SU-DHL-6 (cell line): ENCODE data around the gene EZR.

Experiments used
- H2AFZ ChIP-seq: fragments of 200-600 bp; sonication (generic); 2 replicates; pipeline ENCODE4 v1.6.1; 2014; ENCODE audit warnings: low read depth, mild to moderate bottlenecking, moderate library complexity, mixed read lengths, antibody characterized with exemption, low read length; ENCODE audit not compliant: severe bottlenecking
- H3F3A ChIP-seq: fragments of 200-600 bp; shearing (Covaris generic); 2 replicates; pipeline ENCODE4 v1.6.0; 2016; ENCODE audit warnings: antibody characterized with exemption, mild to moderate bottlenecking; ENCODE audit not compliant: insufficient read depth
- H3K27ac ChIP-seq: fragments of 200-600 bp; sonication (generic); 2 replicates; pipeline ENCODE4 v1.5.1; 2016; ENCODE audit warnings: low read depth, mild to moderate bottlenecking, low read length, moderate library complexity, mixed read lengths
- H3K27me3 ChIP-seq: fragments of 200-600 bp; sonication (generic), shearing (Covaris generic); 2 replicates; pipeline ENCODE4 v1.6.0; 2014; ENCODE audit warnings: mild to moderate bottlenecking, low read length
- H3K36me3 ChIP-seq: fragments of 200-600 bp; sonication (generic); 2 replicates; pipeline ENCODE4 v1.6.1; 2014; ENCODE audit warnings: mild to moderate bottlenecking, low read length, mixed read lengths
- H3K4me2 ChIP-seq: fragments of 300-600, 200-600 bp; shearing (Covaris generic), sonication (generic); 2 replicates; pipeline ENCODE4 v1.6.0; 2014; ENCODE audit warnings: low read length, low read depth, mild to moderate bottlenecking; ENCODE audit not compliant: poor library complexity, severe bottlenecking
- H3K4me3 ChIP-seq: fragments of 200-600 bp; sonication (generic); 2 replicates; pipeline ENCODE4 v1.5.1; 2014; ENCODE audit warnings: antibody characterized with exemption, low read length, mild to moderate bottlenecking, mixed read lengths; ENCODE audit not compliant: insufficient read depth, poor library complexity, severe bottlenecking
- H3K79me2 ChIP-seq: fragments of 200-600 bp; sonication (generic); 2 replicates; pipeline ENCODE4 v1.6.1; 2014; ENCODE audit warnings: mild to moderate bottlenecking, low read length, moderate library complexity; ENCODE audit not compliant: insufficient read depth
- H3K9ac ChIP-seq: fragments of 200-600 bp; sonication (generic); 2 replicates; pipeline ENCODE4 v1.7.0; 2014; ENCODE audit warnings: mild to moderate bottlenecking, low read length
- H3K9me2 ChIP-seq: fragments of 200-600 bp; sonication (generic); replicated peaks from 2 replicates; pipeline ENCODE4 v1.6.1; 2014; ENCODE audit warnings: low read length; ENCODE audit not compliant: insufficient read depth
- H3K9me3 ChIP-seq: fragments of 200-600 bp; sonication (generic); 2 replicates; pipeline ENCODE4 v1.6.1; 2014; ENCODE audit warnings: low read length, mixed read lengths; ENCODE audit not compliant: insufficient read depth
- H4K20me1 ChIP-seq: fragments of 200-600 bp; sonication (generic); 2 replicates; pipeline ENCODE4 v1.6.1; 2014; ENCODE audit warnings: low read depth, mild to moderate bottlenecking, antibody characterized with exemption, low read length, moderate library complexity, mixed read lengths
- EZH2phosphoT487 ChIP-seq: fragments of 200-600 bp; sonication (generic), shearing (Covaris generic); conservative IDR thresholded peaks from 2 replicates; pipeline ENCODE4 v1.6.1; 2018; ENCODE audit warnings: mild to moderate bottlenecking, antibody characterized with exemption, low read length, moderate library complexity, mixed read lengths
- TF ChIP-seq, protein P1 (sequence below): fragments of 200-600 bp; sonication (generic); IDR thresholded peaks from one replicate; pipeline ENCODE4 v1.5.1; 2017; ENCODE audit warnings: antibody characterized with exemption, mild to moderate bottlenecking, low read length, moderate library complexity; ENCODE audit not compliant: insufficient read depth, poor library complexity, severe bottlenecking

EZR gene

DNA sequence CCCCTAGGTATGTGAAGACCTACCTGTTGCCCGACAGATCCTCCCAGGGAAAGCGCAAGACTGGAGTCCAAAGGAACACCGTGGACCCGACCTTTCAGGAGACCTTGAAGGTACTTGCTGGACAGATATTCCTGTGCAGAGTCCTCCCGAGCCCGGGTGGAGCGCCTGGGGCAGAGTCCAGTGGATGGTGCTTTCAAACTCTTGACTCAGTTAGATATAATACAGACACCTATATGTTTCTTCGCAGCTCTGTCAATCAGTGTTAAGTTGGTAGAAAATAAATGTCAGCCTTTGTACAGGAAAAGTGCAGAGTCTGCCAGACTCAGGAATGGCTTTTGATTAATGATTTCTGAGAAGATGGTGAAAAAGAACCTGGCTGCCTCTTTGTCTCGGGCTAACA is 67.2 kb downstream of the EZR start:
- Histone ChIP-seq H3K27me3 (no peaks in the 10 kb centered on the region), H2AFZ (no peak overlapping the region), H3K4me2 (no peak overlapping the region)

DNA sequence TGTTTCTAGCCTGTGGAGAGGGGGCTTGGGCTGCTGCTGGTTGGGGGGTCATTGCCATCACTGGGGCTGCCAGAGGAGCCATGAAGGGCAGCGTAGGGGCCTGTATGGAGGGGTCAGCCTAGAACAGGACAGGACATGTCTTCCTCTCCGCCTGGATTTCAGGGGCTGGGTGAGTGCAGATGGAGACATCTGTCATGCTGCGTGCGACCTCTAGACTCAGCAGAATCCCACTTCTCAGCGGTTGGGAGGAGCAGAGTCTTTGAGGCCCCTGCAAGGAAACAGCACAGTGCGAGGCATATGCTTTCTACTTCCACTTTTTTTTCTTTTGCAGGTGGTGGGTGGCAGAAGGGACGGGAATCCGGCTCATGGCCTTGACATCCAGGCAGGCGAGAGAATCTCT is 67.9 kb downstream of the EZR start:
- Histone ChIP-seq H3K79me2 (no peaks in the 10 kb centered on the region), H3K9me2 (no peaks in the 10 kb centered on the region), H3K27me3 (no peaks in the 10 kb centered on the region), H3K27ac (no peak overlapping the region), H3F3A (no peaks in the 10 kb centered on the region), H4K20me1 (no peaks in the 10 kb centered on the region), H3K4me3 (no peak overlapping the region), H3K36me3 (no peaks in the 10 kb centered on the region), H3K9ac (no peak overlapping the region), H3K9me3 (no peaks in the 10 kb centered on the region), H3K4me2 (no peak overlapping the region), H2AFZ (no peak overlapping the region)
- TF ChIP-seq, protein P1, sequence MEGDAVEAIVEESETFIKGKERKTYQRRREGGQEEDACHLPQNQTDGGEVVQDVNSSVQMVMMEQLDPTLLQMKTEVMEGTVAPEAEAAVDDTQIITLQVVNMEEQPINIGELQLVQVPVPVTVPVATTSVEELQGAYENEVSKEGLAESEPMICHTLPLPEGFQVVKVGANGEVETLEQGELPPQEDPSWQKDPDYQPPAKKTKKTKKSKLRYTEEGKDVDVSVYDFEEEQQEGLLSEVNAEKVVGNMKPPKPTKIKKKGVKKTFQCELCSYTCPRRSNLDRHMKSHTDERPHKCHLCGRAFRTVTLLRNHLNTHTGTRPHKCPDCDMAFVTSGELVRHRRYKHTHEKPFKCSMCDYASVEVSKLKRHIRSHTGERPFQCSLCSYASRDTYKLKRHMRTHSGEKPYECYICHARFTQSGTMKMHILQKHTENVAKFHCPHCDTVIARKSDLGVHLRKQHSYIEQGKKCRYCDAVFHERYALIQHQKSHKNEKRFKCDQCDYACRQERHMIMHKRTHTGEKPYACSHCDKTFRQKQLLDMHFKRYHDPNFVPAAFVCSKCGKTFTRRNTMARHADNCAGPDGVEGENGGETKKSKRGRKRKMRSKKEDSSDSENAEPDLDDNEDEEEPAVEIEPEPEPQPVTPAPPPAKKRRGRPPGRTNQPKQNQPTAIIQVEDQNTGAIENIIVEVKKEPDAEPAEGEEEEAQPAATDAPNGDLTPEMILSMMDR, result no peak
- TF ChIP-seq EZH2phosphoT487, result no peak

More for the DNA sequence above, 67.2 kb downstream of the EZR start:
- no peak overlapping the region for H3K4me3 ChIP-seq
- H3K9me3 ChIP-seq, result no peaks in the 10 kb centered on the region
- no peak overlapping the region for H3K27ac ChIP-seq
- TF ChIP-seq, protein P1, result no peak
- no peak for TF ChIP-seq EZH2phosphoT487
- no peaks in the 10 kb centered on the region for H3K36me3 ChIP-seq
- H3F3A ChIP-seq, result no peaks in the 10 kb centered on the region
- H3K9me2 ChIP-seq, result no peaks in the 10 kb centered on the region
- H3K9ac ChIP-seq, result no peak overlapping the region
- no peaks in the 10 kb centered on the region for H3K79me2 ChIP-seq
- H4K20me1 ChIP-seq, result no peaks in the 10 kb centered on the region

GRCh38 chr6:158744986-158745430 is 74.2 kb downstream of the EZR start:
- H3K27ac ChIP-seq, result no peak overlapping the region
- no peaks in the 10 kb centered on the region for H3F3A ChIP-seq
- no peaks in the 10 kb centered on the region for H3K27me3 ChIP-seq
- no peaks in the 10 kb centered on the region for H3K36me3 ChIP-seq
- no peaks in the 10 kb centered on the region for H3K9me2 ChIP-seq
- H3K4me2 ChIP-seq, result no peak overlapping the region
- no peaks in the 10 kb centered on the region for H3K9me3 ChIP-seq
- H3K4me3 ChIP-seq, result no peak overlapping the region
- no peaks in the 10 kb centered on the region for H4K20me1 ChIP-seq
- H3K9ac ChIP-seq, result no peak overlapping the region
- H2AFZ ChIP-seq, result no peak overlapping the region
- no peaks in the 10 kb centered on the region for H3K79me2 ChIP-seq
- TF ChIP-seq, protein P1, result no peak
- no peak for TF ChIP-seq EZH2phosphoT487
